HepG2 (cell line): ENCODE results near the gene GNG7.

Source experiments
- FOXK1 ChIP-seq: sonication (generic); formaldehyde crosslinking; IDR thresholded peaks from 2 replicates; pipeline ENCODE4 v1.4.0; 2020; ENCODE audit warnings: low read depth, missing genetic modification reagents, borderline replicate concordance
- ZBTB7A ChIP-seq: sonication (generic); formaldehyde crosslinking; IDR thresholded peaks from 2 replicates; pipeline ENCODE4 v1.8.0; 2022; ENCODE audit warnings: mild to moderate bottlenecking, missing genetic modification reagents
- TF ChIP-seq, protein P1 (sequence below): fragments of 450-650 bp; IDR thresholded peaks from 2 replicates; pipeline ENCODE4 v1.6.1; 2016
- TF ChIP-seq, protein P2 (sequence below): sonication (generic); formaldehyde crosslinking; IDR thresholded peaks from 2 replicates; pipeline ENCODE4 v1.8.0; 2022; ENCODE audit warnings: missing genetic modification reagents, mild to moderate bottlenecking, borderline replicate concordance
- TF ChIP-seq, protein P3 (sequence below): sonication (generic); formaldehyde crosslinking; IDR thresholded peaks from 2 replicates; pipeline ENCODE4 v1.5.0; 2020; ENCODE audit warnings: mild to moderate bottlenecking, missing genetic modification reagents, moderate library complexity

DNA sequence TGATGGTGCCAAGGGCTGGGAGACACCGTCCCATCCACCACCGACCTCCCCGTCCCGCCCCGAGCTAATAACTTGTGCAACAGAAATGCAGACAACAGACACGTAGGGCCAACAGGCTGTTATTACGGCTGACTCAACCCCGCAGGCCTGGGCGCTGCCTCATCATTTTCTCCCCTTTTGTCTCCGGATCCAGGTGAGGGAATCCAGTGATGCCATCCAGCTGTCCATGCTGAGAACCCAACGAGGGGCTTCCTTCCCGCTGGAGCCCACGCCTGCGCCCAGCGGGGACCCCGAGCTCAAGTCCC lies 25.1 kb upstream of the GNG7 start:
- TF ChIP-seq, protein P1, sequence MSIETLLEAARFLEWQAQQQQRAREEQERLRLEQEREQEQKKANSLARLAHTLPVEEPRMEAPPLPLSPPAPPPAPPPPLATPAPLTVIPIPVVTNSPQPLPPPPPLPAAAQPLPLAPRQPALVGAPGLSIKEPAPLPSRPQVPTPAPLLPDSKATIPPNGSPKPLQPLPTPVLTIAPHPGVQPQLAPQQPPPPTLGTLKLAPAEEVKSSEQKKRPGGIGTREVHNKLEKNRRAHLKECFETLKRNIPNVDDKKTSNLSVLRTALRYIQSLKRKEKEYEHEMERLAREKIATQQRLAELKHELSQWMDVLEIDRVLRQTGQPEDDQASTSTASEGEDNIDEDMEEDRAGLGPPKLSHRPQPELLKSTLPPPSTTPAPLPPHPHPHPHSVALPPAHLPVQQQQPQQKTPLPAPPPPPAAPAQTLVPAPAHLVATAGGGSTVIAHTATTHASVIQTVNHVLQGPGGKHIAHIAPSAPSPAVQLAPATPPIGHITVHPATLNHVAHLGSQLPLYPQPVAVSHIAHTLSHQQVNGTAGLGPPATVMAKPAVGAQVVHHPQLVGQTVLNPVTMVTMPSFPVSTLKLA: no peak
- TF ChIP-seq ZBTB7A (no peak), FOXK1 (no peak)
- TF ChIP-seq, protein P2, sequence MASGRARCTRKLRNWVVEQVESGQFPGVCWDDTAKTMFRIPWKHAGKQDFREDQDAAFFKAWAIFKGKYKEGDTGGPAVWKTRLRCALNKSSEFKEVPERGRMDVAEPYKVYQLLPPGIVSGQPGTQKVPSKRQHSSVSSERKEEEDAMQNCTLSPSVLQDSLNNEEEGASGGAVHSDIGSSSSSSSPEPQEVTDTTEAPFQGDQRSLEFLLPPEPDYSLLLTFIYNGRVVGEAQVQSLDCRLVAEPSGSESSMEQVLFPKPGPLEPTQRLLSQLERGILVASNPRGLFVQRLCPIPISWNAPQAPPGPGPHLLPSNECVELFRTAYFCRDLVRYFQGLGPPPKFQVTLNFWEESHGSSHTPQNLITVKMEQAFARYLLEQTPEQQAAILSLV: no peak
- TF ChIP-seq, protein P3, sequence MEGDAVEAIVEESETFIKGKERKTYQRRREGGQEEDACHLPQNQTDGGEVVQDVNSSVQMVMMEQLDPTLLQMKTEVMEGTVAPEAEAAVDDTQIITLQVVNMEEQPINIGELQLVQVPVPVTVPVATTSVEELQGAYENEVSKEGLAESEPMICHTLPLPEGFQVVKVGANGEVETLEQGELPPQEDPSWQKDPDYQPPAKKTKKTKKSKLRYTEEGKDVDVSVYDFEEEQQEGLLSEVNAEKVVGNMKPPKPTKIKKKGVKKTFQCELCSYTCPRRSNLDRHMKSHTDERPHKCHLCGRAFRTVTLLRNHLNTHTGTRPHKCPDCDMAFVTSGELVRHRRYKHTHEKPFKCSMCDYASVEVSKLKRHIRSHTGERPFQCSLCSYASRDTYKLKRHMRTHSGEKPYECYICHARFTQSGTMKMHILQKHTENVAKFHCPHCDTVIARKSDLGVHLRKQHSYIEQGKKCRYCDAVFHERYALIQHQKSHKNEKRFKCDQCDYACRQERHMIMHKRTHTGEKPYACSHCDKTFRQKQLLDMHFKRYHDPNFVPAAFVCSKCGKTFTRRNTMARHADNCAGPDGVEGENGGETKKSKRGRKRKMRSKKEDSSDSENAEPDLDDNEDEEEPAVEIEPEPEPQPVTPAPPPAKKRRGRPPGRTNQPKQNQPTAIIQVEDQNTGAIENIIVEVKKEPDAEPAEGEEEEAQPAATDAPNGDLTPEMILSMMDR: no peak
